Measurements from ENCODE around the gene ARMH1.

DNA sequence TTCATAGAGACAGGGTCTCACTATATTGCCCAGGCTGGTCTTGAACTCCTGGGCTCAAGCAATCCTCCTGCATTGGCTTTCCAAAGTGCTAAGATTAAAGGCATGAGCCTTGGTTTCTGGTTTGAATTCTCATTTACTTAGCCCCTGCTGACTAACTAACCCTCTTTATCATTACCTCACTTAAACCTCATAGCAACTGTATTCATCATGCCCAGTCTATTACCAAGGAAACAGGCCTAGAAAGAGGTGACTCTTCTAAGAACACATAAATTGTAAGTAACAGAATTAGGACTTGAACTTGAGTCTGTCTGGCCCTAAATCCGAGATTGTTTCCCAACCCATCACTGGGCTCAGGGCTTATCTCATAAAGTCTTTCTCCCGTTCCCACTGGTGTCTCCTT, 44.4 kb upstream of the ARMH1 start:
- TF ChIP-seq, protein P1, sequence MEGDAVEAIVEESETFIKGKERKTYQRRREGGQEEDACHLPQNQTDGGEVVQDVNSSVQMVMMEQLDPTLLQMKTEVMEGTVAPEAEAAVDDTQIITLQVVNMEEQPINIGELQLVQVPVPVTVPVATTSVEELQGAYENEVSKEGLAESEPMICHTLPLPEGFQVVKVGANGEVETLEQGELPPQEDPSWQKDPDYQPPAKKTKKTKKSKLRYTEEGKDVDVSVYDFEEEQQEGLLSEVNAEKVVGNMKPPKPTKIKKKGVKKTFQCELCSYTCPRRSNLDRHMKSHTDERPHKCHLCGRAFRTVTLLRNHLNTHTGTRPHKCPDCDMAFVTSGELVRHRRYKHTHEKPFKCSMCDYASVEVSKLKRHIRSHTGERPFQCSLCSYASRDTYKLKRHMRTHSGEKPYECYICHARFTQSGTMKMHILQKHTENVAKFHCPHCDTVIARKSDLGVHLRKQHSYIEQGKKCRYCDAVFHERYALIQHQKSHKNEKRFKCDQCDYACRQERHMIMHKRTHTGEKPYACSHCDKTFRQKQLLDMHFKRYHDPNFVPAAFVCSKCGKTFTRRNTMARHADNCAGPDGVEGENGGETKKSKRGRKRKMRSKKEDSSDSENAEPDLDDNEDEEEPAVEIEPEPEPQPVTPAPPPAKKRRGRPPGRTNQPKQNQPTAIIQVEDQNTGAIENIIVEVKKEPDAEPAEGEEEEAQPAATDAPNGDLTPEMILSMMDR (IDR thresholded peaks at IDR 0.05): no peak
- TF ChIP-seq POLR2A (IDR thresholded peaks at IDR 0.05): no peak
